ENCODE results near the gene ASAP3.

Gene ASAP3

GRCh38 chr1:23477359-23478144 lies 6.4 kb downstream of the ASAP3 start:
- DNase-seq, result no peak

GRCh38 chr1:23475641-23476040 lies 8.3 kb downstream of the ASAP3 start:
- DNase-seq, result no peak

- DNase-seq, result no peak
Measured at GRCh38 chr1:23475134-23475628, 8.8 kb downstream of the ASAP3 start.

- no peak for DNase-seq
Measured at GRCh38 chr1:23473037-23473800, 10.8 kb downstream of the ASAP3 start.

- no peak for DNase-seq
Measured at GRCh38 chr1:23472351-23473036, 11.5 kb downstream of the ASAP3 start.

- DNase-seq, result no peak
Measured at GRCh38 chr1:23471473-23472075, 12.4 kb downstream of the ASAP3 start.

- DNase-seq, result peak; percentile 87
Measured at GRCh38 chr1:23470282-23471070, 13.5 kb downstream of the ASAP3 start.

GRCh38 chr1:23469372-23469982 lies 14.5 kb downstream of the ASAP3 start:
- no peak for DNase-seq

- no peak for DNase-seq
Measured at GRCh38 chr1:23466423-23466989, 17.5 kb downstream of the ASAP3 start.

GRCh38 chr1:23463286-23463685 lies 20.7 kb downstream of the ASAP3 start:
- DNase-seq, result no peak

- DNase-seq, result no peak
Measured at GRCh38 chr1:23462766-23463165, 21.2 kb downstream of the ASAP3 start.

- no peak for DNase-seq
Measured at GRCh38 chr1:23461050-23461449, 22.9 kb downstream of the ASAP3 start.

- no peak for DNase-seq
Measured at GRCh38 chr1:23460519-23460918, 23.5 kb downstream of the ASAP3 start.

GRCh38 chr1:23459338-23459757 lies 24.6 kb downstream of the ASAP3 start:
- DNase-seq, result no peak

- no peak for DNase-seq
Measured at GRCh38 chr1:23456226-23456625, 27.8 kb downstream of the ASAP3 start.

GRCh38 chr1:23453455-23454000 lies 30.5 kb downstream of the ASAP3 start:
- no peak for DNase-seq

GRCh38 chr1:23452011-23452411 lies 32.0 kb downstream of the ASAP3 start:
- DNase-seq, result no peak

GRCh38 chr1:23451441-23451840 lies 32.5 kb downstream of the ASAP3 start:
- DNase-seq, result no peak

- DNase-seq, result no peak
Measured at GRCh38 chr1:23450894-23451293, 33.1 kb downstream of the ASAP3 start.

GRCh38 chr1:23449958-23450357 lies 34.0 kb downstream of the ASAP3 start:
- DNase-seq, result peak; percentile 66

- no peak for DNase-seq
Measured at GRCh38 chr1:23449306-23449705, 34.7 kb downstream of the ASAP3 start.

Data from right hindlimb (tissue), 1 donor.